K562 (cell line): Measurements from ENCODE around the gene USP49. TPM values are rescaled to one million over a fixed set of nuclear protein-coding genes. Genes with fewer than 3 reads are reported as not detected.

Experiments
- ELF4 ChIP-seq: fragments of 450-650 bp; formaldehyde crosslinking; IDR thresholded peaks from 2 replicates; pipeline ENCODE4 v1.4.0; 2022; ENCODE audit warnings: missing genetic modification characterization
- NFATC3 ChIP-seq: fragments of 450-650 bp; IDR thresholded peaks from 2 replicates; pipeline ENCODE4 v1.6.1; 2017; ENCODE audit warnings: mild to moderate bottlenecking
- NUFIP1 ChIP-seq: fragments of 450-650 bp; IDR thresholded peaks from 2 replicates; pipeline ENCODE4 v1.6.1; 2018; ENCODE audit not compliant: partially characterized antibody
- POLR2H ChIP-seq: IDR thresholded peaks from 2 replicates; pipeline ENCODE4 v1.6.1; 2016; ENCODE audit warnings: missing genetic modification characterization, low read depth, mild to moderate bottlenecking, control low read depth, missing compliant biosample characterization, moderate library complexity
- TCFL5 ChIP-seq: fragments of 250-450 bp; sonication (Bioruptor Pico); conservative IDR thresholded peaks from 2 replicates; pipeline ENCODE4 v1.6.1; 2021; ENCODE audit warnings: mild to moderate bottlenecking, moderate library complexity, matching md5 sums
- YY1 ChIP-seq, 3 experiments: IDR thresholded peaks; 2 replicates each; pipeline ENCODE4 v1.6.1; 2011; ENCODE audit warnings: low read length in 2 of 3, mild to moderate bottlenecking in 2 of 3, moderate library complexity in 2 of 3, borderline replicate concordance in 1 of 3, control low read depth in 1 of 3, low read depth in 1 of 3; ENCODE audit not compliant: insufficient read depth in 3 of 3, insufficient replicate concordance in 2 of 3, control insufficient read depth in 1 of 3, insufficient read length in 1 of 3; ENCODE audit errors: extremely low read depth in 1 of 3
- ZC3H8 ChIP-seq: fragments of 450-650 bp; IDR thresholded peaks from 2 replicates; pipeline ENCODE4 v1.6.1; 2017
- ZNF444 ChIP-seq: fragments of 250-450 bp; sonication (Bioruptor Pico); IDR thresholded peaks from 2 replicates; pipeline ENCODE4 v1.4.0; 2020; ENCODE audit warnings: mild to moderate bottlenecking, moderate library complexity
- polyA plus RNA-seq, 8 experiments: library from polyadenylated mRNA; depleted of rRNA in 4 of 8; stranded (reverse) in 5 of 8; unstranded in 3 of 8; fragments of >200 nt; fragmentation: Nextera tagmentation in 2 of 8; fragmentation: Illumina TruSeq in 1 of 8; extraction: Ambion mirVana in 2 of 8; extraction: Trizol in 1 of 8; gene quantifications; 2 replicates each; pipeline versions ENCODE4 v1.2.1 to v1.2.3, GENCODE V29; 2011 to 2014; ENCODE audit warnings: inconsistent platforms in 1 of 8, missing spikeins in 1 of 8
- total RNA-seq, 7 experiments: library from RNA; depleted of rRNA in 6 of 7; stranded (reverse); fragments of >200 nt in 6 of 7; fragmentation: Illumina TruSeq in 2 of 7; extraction: Trizol in 2 of 7; gene quantifications; 2 replicates each; pipeline versions ENCODE4 v1.2.1 to v1.2.3, GENCODE V29; 2011 to 2021; ENCODE audit warnings: low replicate concordance in 1 of 7
- TF ChIP-seq, protein P1 (sequence below): sonication (generic); formaldehyde crosslinking; IDR thresholded peaks from 2 replicates; pipeline ENCODE4 v1.8.0; 2023; ENCODE audit warnings: mild to moderate bottlenecking, missing genetic modification reagents
- TF ChIP-seq, protein P2 (sequence below), 2 experiments: fragments of 450-650 bp in 1 of 2; sonication (generic) in 1 of 2; formaldehyde crosslinking in 1 of 2; IDR thresholded peaks; 2 replicates each; pipeline versions ENCODE4 v1.7.1 to v1.9.0; 2016 to 2022; ENCODE audit warnings: inconsistent platforms in 1 of 2, mild to moderate bottlenecking in 1 of 2, missing genetic modification reagents in 1 of 2
- TF ChIP-seq, protein P3 (sequence below): IDR thresholded peaks from 2 replicates; pipeline ENCODE4 v1.6.1; 2014; ENCODE audit warnings: antibody characterized with exemption

The USP49 gene
- total and polyA plus RNA-seq, 9 of the 15 experiments (the other 6 are each of a cell fraction or from before 2014, with no cell fraction given), result 1.0 to 9.9 (median 6.5) TPM

DNA sequence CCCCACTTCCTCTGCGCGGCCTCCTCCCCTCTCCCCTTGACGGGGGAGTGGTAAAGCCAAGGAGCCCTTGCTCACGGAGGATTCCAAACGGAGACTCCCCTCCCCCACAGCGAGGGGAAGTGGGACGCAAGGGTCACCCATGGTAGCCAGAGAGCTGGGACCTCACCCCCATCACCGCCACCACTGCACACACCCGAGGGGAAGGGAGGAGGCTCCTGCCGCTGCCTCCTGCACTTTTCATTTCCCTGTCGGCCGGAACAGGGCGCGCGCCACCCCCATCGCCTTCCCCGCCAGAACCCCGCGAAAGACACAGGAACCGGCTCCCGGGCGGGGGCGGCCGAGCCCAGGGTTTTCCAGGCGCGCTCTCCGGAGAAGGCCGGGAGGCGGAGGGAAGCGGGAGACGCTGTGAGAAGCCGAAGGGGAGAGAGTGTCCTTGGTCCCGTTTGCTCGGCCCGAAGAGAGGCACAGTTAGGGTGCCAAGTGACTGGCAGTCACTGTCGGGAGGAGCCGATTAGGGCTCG lies 45.6 kb upstream of the USP49 start (continued):
- TF ChIP-seq, protein P1, sequence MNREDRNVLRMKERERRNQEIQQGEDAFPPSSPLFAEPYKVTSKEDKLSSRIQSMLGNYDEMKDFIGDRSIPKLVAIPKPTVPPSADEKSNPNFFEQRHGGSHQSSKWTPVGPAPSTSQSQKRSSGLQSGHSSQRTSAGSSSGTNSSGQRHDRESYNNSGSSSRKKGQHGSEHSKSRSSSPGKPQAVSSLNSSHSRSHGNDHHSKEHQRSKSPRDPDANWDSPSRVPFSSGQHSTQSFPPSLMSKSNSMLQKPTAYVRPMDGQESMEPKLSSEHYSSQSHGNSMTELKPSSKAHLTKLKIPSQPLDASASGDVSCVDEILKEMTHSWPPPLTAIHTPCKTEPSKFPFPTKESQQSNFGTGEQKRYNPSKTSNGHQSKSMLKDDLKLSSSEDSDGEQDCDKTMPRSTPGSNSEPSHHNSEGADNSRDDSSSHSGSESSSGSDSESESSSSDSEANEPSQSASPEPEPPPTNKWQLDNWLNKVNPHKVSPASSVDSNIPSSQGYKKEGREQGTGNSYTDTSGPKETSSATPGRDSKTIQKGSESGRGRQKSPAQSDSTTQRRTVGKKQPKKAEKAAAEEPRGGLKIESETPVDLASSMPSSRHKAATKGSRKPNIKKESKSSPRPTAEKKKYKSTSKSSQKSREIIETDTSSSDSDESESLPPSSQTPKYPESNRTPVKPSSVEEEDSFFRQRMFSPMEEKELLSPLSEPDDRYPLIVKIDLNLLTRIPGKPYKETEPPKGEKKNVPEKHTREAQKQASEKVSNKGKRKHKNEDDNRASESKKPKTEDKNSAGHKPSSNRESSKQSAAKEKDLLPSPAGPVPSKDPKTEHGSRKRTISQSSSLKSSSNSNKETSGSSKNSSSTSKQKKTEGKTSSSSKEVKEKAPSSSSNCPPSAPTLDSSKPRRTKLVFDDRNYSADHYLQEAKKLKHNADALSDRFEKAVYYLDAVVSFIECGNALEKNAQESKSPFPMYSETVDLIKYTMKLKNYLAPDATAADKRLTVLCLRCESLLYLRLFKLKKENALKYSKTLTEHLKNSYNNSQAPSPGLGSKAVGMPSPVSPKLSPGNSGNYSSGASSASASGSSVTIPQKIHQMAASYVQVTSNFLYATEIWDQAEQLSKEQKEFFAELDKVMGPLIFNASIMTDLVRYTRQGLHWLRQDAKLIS (CRISPR knock-in tag), result peak; percentile 84; the same call in 1 of the 2 replicates
- TF ChIP-seq NUFIP1, result no peak
- TF ChIP-seq ZNF444 (CRISPR knock-in tag), result no peak
- TF ChIP-seq, protein P2, sequence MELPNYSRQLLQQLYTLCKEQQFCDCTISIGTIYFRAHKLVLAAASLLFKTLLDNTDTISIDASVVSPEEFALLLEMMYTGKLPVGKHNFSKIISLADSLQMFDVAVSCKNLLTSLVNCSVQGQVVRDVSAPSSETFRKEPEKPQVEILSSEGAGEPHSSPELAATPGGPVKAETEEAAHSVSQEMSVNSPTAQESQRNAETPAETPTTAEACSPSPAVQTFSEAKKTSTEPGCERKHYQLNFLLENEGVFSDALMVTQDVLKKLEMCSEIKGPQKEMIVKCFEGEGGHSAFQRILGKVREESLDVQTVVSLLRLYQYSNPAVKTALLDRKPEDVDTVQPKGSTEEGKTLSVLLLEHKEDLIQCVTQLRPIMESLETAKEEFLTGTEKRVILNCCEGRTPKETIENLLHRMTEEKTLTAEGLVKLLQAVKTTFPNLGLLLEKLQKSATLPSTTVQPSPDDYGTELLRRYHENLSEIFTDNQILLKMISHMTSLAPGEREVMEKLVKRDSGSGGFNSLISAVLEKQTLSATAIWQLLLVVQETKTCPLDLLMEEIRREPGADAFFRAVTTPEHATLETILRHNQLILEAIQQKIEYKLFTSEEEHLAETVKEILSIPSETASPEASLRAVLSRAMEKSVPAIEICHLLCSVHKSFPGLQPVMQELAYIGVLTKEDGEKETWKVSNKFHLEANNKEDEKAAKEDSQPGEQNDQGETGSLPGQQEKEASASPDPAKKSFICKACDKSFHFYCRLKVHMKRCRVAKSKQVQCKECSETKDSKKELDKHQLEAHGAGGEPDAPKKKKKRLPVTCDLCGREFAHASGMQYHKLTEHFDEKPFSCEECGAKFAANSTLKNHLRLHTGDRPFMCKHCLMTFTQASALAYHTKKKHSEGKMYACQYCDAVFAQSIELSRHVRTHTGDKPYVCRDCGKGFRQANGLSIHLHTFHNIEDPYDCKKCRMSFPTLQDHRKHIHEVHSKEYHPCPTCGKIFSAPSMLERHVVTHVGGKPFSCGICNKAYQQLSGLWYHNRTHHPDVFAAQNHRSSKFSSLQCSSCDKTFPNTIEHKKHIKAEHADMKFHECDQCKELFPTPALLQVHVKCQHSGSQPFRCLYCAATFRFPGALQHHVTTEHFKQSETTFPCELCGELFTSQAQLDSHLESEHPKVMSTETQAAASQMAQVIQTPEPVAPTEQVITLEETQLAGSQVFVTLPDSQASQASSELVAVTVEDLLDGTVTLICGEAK (IDR thresholded peaks at IDR 0.05), result 0 out of 2 replicates have a peak, but pooled peaks have one; percentile 42
- TF ChIP-seq, protein P2 (CRISPR knock-in tag; IDR thresholded peaks at IDR 0.05), result no peak
- TF ChIP-seq YY1 (IDR thresholded peaks at IDR 0.05; ENCODE audit: borderline replicate concordance in 1 of 3, control insufficient read depth in 1 of 3, extremely low read depth in 1 of 3, insufficient read depth in 3 of 3, insufficient read length in 1 of 3, insufficient replicate concordance in 2 of 3, low read depth in 1 of 3, low read length in 2 of 3), result no peak
- TF ChIP-seq TCFL5 (CRISPR knock-in tag), result no peak
- TF ChIP-seq, protein P3, sequence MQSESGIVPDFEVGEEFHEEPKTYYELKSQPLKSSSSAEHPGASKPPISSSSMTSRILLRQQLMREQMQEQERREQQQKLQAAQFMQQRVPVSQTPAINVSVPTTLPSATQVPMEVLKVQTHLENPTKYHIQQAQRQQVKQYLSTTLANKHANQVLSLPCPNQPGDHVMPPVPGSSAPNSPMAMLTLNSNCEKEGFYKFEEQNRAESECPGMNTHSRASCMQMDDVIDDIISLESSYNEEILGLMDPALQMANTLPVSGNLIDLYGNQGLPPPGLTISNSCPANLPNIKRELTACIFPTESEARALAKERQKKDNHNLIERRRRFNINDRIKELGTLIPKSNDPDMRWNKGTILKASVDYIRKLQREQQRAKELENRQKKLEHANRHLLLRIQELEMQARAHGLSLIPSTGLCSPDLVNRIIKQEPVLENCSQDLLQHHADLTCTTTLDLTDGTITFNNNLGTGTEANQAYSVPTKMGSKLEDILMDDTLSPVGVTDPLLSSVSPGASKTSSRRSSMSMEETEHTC, result no peak
- TF ChIP-seq ZC3H8, result no peak
- TF ChIP-seq NFATC3, result no peak
- TF ChIP-seq POLR2H (tag), result no peak
- no peak for TF ChIP-seq ELF4 (CRISPR knock-in tag)
